ENCODE measurements around the gene DQX1. TPM values are rescaled to one million over a fixed set of nuclear protein-coding genes. Genes with fewer than 3 reads are reported as not detected.
"Not testable (repeated sequence)": the region's sequence is repeated elsewhere in the genome, so short reads cannot be mapped to it uniquely, and the experiment has no call there.

The DQX1 gene
- total RNA-seq, 1 experiment from 2014 or later = 1.3 TPM

- DNase-seq (ENCODE audit: low spot score) (no peak), ATAC-seq (no peak)
- POLR2A ChIA-PET = interaction anchor here (0.6 to 0.8 kb wide), 3 partner anchors 9 to 191 kb away, joined by 3 to 6 read pairs (median 4); partner anchors contain the start of gene WBP1
- H3K27me3 Mint-ChIP-seq (ENCODE audit: low read depth) = no peaks in the 10 kb centered on the region
- H3K9me3 Mint-ChIP-seq = no peaks in the 10 kb centered on the region
- H3K27ac Mint-ChIP-seq = peak overlapping the region; percentile 99
- TF ChIP-seq IRF1 (CRISPR knock-in tag; IDR thresholded peaks at IDR 0.05) (no peak), STAT6 (CRISPR knock-in tag; conservative IDR thresholded peaks at IDR 0.05; ENCODE audit: low read depth) (no peak), SMAD3 (CRISPR knock-in tag; IDR thresholded peaks at IDR 0.05; ENCODE audit: borderline replicate concordance) (no peak), JAZF1 (CRISPR knock-in tag; IDR thresholded peaks at IDR 0.05) (no peak)
- peaks cover 11% of the 10 kb centered on the region for H3K4me1 Mint-ChIP-seq
- H3K36me3 Mint-ChIP-seq = peaks cover 14% of the 10 kb centered on the region
- H3K4me3 Mint-ChIP-seq = peak overlapping the region; percentile 96
- CTCF ChIA-PET = interaction anchor here (1.0 to 2.7 kb wide), 3 partner anchors 10 to 35 kb away, joined by 3 to 18 read pairs (median 3); partner anchors contain the start of gene WBP1
These were observed 54.5 kb downstream of the DQX1 start for GRCh38 chr2:74471332-74472065.

- H3K9me3 Mint-ChIP-seq = not testable (repeated sequence)
- peaks cover 13% of the 10 kb centered on the region for H3K4me1 Mint-ChIP-seq
These were observed 55.3 kb downstream of the DQX1 start for GRCh38 chr2:74470742-74471141.

More at GRCh38 chr2:74470742-74471141, 55.3 kb downstream of the DQX1 start:
- CTCF ChIA-PET = interaction anchor here (1.0 to 2.7 kb wide), 3 partner anchors 10 to 35 kb away, joined by 3 to 18 read pairs (median 3); partner anchors contain the start of gene WBP1
- not testable (repeated sequence) for H3K27ac Mint-ChIP-seq; ATAC-seq; H3K27me3 Mint-ChIP-seq (ENCODE audit: low read depth); DNase-seq (ENCODE audit: low spot score)
- POLR2A ChIA-PET = interaction anchor here (0.6 to 0.8 kb wide), 2 partner anchors 12 to 192 kb away, joined by 3 to 6 read pairs; partner anchors contain the start of gene WBP1
- peaks cover 14% of the 10 kb centered on the region for H3K36me3 Mint-ChIP-seq
- H3K4me3 Mint-ChIP-seq = peak overlapping the region; percentile 47

Other genes starting within 250 kb of the DQX1 start
- gene SLC4A5, start 182.8 kb downstream of the DQX1 start, total RNA-seq (2021) = 0.62 to 1.8 TPM (median 1.2 TPM) in 3 replicates
- gene DCTN1, start 145.9 kb downstream of the DQX1 start, total RNA-seq (2021) = 165 to 179 TPM (median 168 TPM) in 3 replicates
- 2.9 to 3.6 TPM (median 3.3 TPM) in 3 replicates for gene C2orf81, start 104.6 kb downstream of the DQX1 start, total RNA-seq (2021)
- 55.2 to 95.7 TPM (median 89.3 TPM) in 3 replicates for gene WDR54, start 104.5 kb downstream of the DQX1 start, total RNA-seq (2021)
- 66.6 to 80.1 TPM (median 67.7 TPM) in 3 replicates for gene RTKN, start 84.3 kb downstream of the DQX1 start, total RNA-seq (2021)
- 15.8 to 20.2 TPM (median 17.3 TPM) in 3 replicates for gene INO80B, start 71.1 kb downstream of the DQX1 start, total RNA-seq (2021)
- 66.0 to 86.6 TPM (median 86.0 TPM) in 3 replicates for gene WBP1, start 67.8 kb downstream of the DQX1 start, total RNA-seq (2021)
- 63.3 to 73.7 TPM (median 67.6 TPM) in 3 replicates for gene MOGS, start 60.8 kb downstream of the DQX1 start, total RNA-seq (2021)
- 52.1 to 62.6 TPM (median 55.0 TPM) in 3 replicates for gene MRPL53, start 53.6 kb downstream of the DQX1 start, total RNA-seq (2021)
- 10.0 to 14.0 TPM (median 10.4 TPM) in 3 replicates for gene CCDC142, start 43.2 kb downstream of the DQX1 start, total RNA-seq (2021)
- gene TTC31, start 43.1 kb downstream of the DQX1 start, total RNA-seq (2021) = 32.6 to 38.3 TPM (median 36.2 TPM) in 3 replicates
- 1.0 to 1.8 TPM (median 1.8 TPM) in 3 replicates for gene LBX2, start 26.6 kb downstream of the DQX1 start, total RNA-seq (2021)
- gene PCGF1, start 18.5 kb downstream of the DQX1 start, total RNA-seq (2021) = 13.7 to 15.7 TPM (median 15.4 TPM) in 3 replicates
- 0.18 to 0.39 TPM (median 0.26 TPM) in 3 replicates for gene TLX2, start 11.8 kb downstream of the DQX1 start, total RNA-seq (2021)
- gene AUP1, start 3.5 kb upstream of the DQX1 start, total RNA-seq (2021) = 78.1 to 84.9 TPM (median 80.9 TPM) in 3 replicates
- gene HTRA2, start 3.7 kb upstream of the DQX1 start, total RNA-seq (2021) = 25.6 to 30.0 TPM (median 26.8 TPM) in 3 replicates
- gene LOXL3, start 27.7 kb upstream of the DQX1 start, total RNA-seq (2021) = 21.1 to 27.2 TPM (median 23.9 TPM) in 3 replicates
- gene DOK1, start 28.5 kb upstream of the DQX1 start, total RNA-seq (2021) = 15.3 to 16.9 TPM (median 15.9 TPM) in 3 replicates
- gene M1AP, start 122.1 kb upstream of the DQX1 start, total RNA-seq (2021) = 5.9 to 9.2 TPM (median 8.5 TPM) in 3 replicates
- gene SEMA4F, start 128.0 kb upstream of the DQX1 start, total RNA-seq (2021) = 5.7 to 7.4 TPM (median 6.3 TPM) in 3 replicates

Measured in WTC11 (cell line).